Spleen (tissue), 7 donors: ENCODE data around the gene OLFM1.

Source experiments
- POLR2A ChIP-seq, 3 donors: fragments of 450-650 bp; IDR thresholded peaks; one replicate each; pipeline ENCODE4 v1.5.1; 2017; ENCODE audit warnings: antibody characterized with exemption in 3 of 3, mild to moderate bottlenecking in 1 of 3
- POLR2AphosphoS5 ChIP-seq, 3 donors: sonication (generic); formaldehyde crosslinking; IDR thresholded peaks; one replicate each; pipeline ENCODE4 v1.5.1; 2017; ENCODE audit warnings: antibody characterized with exemption in 3 of 3
- TF ChIP-seq, protein P1 (sequence below), 11 experiments: fragments of 200-600 bp in 7 of 11; fragments of 450-650 bp in 4 of 11; sonication (generic) in 4 of 11; IDR thresholded peaks in 8 of 11; conservative IDR thresholded peaks in 3 of 11; 1 replicate in 7 of 11; 2 replicates in 4 of 11; pipeline versions ENCODE4 v1.4.0 to v1.8.0; 2016 to 2021; ENCODE audit warnings: antibody characterized with exemption in 11 of 11, inconsistent platforms in 4 of 11, mild to moderate bottlenecking in 1 of 11
- donor health status: DM: no; HTN: no; CAD: no; lungs with moderate emphysema.
- donor health status: DM: no; HTN: no; CAD: no.
- donor health status: DM: no; HTN: no; CAD: no.

- TF ChIP-seq, protein P1, sequence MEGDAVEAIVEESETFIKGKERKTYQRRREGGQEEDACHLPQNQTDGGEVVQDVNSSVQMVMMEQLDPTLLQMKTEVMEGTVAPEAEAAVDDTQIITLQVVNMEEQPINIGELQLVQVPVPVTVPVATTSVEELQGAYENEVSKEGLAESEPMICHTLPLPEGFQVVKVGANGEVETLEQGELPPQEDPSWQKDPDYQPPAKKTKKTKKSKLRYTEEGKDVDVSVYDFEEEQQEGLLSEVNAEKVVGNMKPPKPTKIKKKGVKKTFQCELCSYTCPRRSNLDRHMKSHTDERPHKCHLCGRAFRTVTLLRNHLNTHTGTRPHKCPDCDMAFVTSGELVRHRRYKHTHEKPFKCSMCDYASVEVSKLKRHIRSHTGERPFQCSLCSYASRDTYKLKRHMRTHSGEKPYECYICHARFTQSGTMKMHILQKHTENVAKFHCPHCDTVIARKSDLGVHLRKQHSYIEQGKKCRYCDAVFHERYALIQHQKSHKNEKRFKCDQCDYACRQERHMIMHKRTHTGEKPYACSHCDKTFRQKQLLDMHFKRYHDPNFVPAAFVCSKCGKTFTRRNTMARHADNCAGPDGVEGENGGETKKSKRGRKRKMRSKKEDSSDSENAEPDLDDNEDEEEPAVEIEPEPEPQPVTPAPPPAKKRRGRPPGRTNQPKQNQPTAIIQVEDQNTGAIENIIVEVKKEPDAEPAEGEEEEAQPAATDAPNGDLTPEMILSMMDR (IDR thresholded peaks at IDR 0.05 in 8 of 11, conservative IDR thresholded peaks at IDR 0.05 in 3 of 11), result no peak
- no peak for TF ChIP-seq POLR2A (IDR thresholded peaks at IDR 0.05)
- TF ChIP-seq POLR2AphosphoS5 (IDR thresholded peaks at IDR 0.05), result no peak
Observed at GRCh38 chr9:135155396-135155795, 67.9 kb downstream of the OLFM1 start.
